Skeletal muscle tissue (tissue), 4 donors: ENCODE results near the gene BCL2L14. TPM values are rescaled to one million over a fixed set of nuclear protein-coding genes. Genes with fewer than 3 reads are reported as not detected.

Experiments used
- H3K27ac ChIP-seq: one replicate; pipeline ENCODE4 v1.7.0; 2013; ENCODE audit warnings: mild to moderate bottlenecking, low read depth, low read length, inconsistent platforms
- H3K27me3 ChIP-seq, 3 donors: one replicate each; pipeline ENCODE4 v1.7.0; 2013; ENCODE audit warnings: low read length in 3 of 3; ENCODE audit not compliant: control insufficient read depth in 3 of 3, insufficient read depth in 3 of 3
- H3K36me3 ChIP-seq, 3 donors: one replicate each; pipeline ENCODE4 v1.7.0; 2013; ENCODE audit warnings: low read length in 3 of 3; ENCODE audit not compliant: control insufficient read depth in 3 of 3, insufficient read depth in 3 of 3
- H3K4me1 ChIP-seq, 3 donors: one replicate each; pipeline ENCODE4 v1.7.0; 2013; ENCODE audit warnings: low read length in 3 of 3, mild to moderate bottlenecking in 3 of 3; ENCODE audit not compliant: control insufficient read depth in 3 of 3, insufficient read depth in 3 of 3
- H3K4me3 ChIP-seq, 3 donors: one replicate each; pipeline ENCODE4 v1.7.0; 2013; ENCODE audit warnings: low read length in 3 of 3
- H3K9ac ChIP-seq, 3 donors: one replicate each; pipeline ENCODE4 v1.7.0; 2013; ENCODE audit warnings: low read length in 3 of 3, mild to moderate bottlenecking in 3 of 3, moderate library complexity in 2 of 3, low read depth in 1 of 3
- H3K9me3 ChIP-seq, 3 donors: one replicate each; pipeline ENCODE4 v1.7.0; 2013; ENCODE audit warnings: low read length in 3 of 3; ENCODE audit not compliant: control insufficient read depth in 3 of 3
- total RNA-seq: library from RNA; depleted of rRNA; stranded (reverse); fragments of >200 nt; gene quantifications from one replicate; pipeline ENCODE4 v1.2.3, GENCODE V29; 2014
- donor health status: Osteomylitis.

Gene BCL2L14, protein sequence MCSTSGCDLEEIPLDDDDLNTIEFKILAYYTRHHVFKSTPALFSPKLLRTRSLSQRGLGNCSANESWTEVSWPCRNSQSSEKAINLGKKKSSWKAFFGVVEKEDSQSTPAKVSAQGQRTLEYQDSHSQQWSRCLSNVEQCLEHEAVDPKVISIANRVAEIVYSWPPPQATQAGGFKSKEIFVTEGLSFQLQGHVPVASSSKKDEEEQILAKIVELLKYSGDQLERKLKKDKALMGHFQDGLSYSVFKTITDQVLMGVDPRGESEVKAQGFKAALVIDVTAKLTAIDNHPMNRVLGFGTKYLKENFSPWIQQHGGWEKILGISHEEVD
- total RNA-seq: under 0.01 TPM

DNA sequence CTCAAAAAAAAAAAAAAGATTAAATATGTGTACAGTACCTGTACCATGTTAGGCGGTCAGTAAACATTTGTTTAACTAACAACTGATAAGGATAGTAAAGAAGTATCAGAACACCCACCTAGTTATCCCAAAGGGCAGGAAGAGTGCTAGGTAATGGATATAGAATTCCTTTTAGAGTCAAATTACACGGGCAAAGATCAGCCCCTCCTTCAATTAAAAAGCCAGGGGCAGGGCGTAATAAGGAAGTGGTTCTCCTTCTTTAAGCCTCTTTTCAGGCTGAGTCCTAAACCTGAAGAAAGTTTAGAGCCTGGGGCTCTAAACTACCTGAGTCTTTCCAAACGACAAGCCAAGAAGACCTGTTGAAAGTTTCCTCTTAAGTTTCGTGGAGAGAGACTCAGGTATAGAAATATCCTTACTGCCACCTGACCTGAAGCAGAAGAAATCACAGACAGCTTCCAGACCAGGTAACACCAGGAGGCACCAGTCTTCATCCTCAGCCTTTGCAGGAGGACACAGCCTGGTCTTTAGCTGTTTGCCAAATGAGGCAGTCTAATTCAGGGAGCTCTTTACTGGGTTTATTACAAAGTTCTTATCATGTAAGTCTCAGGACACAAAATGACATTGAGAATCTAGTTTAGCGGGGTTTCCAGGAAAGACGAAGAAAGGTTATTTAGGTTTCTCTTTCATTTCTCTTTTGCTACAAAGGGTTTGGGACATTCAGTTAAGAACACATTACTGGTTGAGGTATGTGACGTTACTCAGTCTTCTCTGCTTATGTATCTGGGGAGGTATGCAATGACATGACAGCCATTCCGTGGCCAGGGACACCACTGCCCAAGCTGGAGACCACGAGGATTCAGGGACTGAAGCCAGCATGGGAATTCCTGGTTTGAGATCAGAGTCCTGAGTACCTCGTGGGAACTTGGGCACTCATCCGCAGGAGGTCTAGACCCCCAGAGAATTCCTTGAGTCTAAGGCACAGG is at the start of gene BCL2L14:
TSS of gene BCL2L14 (plus strand) at position 266 of the 983 bp plus-strand sequence. CDS start 8,367 bp downstream, outside the sequence.
- Histone ChIP-seq H3K27me3 (peaks cover 0 to 3% (median 0%) of the 10 kb centered on the region in 3 donors), H3K9ac (no peak within 1 kb of the TSS), H3K4me3 (no peak within 1 kb of the TSS), H3K27ac (no peak within 1 kb of the TSS), H3K36me3 (no peaks in the 10 kb centered on the region), H3K4me1 (no peaks in the 10 kb centered on the region), H3K9me3 (no peaks in the 10 kb centered on the region)

DNA sequence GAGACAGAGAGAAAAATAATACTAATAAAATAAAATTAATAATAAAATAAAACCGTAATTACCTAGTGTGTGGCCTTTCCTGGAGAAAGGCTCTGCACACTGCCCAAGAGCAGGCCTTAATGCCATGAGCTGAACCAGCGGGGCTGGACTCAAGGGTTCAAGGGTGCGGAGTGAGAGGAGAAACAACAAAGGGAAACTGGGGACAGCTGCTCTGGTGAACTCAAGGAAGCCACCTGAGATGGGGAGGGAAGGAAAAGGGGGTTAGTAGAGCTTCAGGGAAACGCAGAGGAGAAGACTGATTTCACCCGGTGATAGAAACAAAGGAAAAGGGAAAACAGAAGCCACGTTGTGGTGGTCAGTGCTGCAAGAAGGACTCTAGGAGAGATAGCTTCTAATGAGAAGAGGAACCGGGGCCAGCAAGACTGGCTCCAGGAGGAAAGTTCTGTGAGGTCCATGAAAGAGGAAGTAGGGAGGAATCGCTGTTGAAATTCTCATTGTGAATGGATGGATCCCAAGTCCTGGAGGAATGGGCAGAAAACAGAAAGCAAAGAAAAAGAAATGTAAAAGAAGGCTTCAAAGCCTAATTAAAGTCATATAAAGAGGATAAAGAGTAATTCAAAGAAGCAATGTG is 48.3 kb upstream of the BCL2L14 start:
- Histone ChIP-seq H3K9me3 (no peaks in the 10 kb centered on the region), H3K36me3 (no peaks in the 10 kb centered on the region), H3K27me3 (no peaks in the 10 kb centered on the region), H3K27ac (no peak overlapping the region), H3K4me1 (peaks cover under 1 to 6% (median 1%) of the 10 kb centered on the region in 3 donors), H3K9ac (no peak overlapping the region), H3K4me3 (no peak overlapping the region)

DNA sequence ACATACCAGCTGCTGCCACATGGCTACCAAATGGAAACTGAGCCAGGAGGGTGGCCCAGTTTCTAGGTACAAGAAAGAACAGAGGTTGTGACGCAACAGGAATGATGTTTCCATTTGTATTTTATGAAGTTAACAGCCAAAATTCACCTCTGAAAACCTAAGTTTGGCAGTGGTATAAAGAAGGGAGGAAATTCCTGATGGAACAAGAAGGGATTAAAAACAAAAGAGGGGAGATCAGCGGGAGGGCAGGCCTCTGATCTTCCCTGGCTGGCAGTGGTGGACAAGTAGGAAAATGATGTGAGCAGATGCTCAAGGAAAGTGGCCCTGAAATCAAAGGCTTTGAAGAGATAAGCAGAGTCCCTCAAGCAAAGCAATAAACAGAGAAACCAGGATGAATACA is 47.3 kb upstream of the BCL2L14 start:
- H3K4me3 ChIP-seq: no peak overlapping the region
- H3K27me3 ChIP-seq: no peaks in the 10 kb centered on the region
- H3K9me3 ChIP-seq: no peaks in the 10 kb centered on the region
- H3K27ac ChIP-seq: no peak overlapping the region
- no peak overlapping the region for H3K9ac ChIP-seq
- H3K4me1 ChIP-seq: no peaks in the 10 kb centered on the region
- H3K36me3 ChIP-seq: no peaks in the 10 kb centered on the region

DNA sequence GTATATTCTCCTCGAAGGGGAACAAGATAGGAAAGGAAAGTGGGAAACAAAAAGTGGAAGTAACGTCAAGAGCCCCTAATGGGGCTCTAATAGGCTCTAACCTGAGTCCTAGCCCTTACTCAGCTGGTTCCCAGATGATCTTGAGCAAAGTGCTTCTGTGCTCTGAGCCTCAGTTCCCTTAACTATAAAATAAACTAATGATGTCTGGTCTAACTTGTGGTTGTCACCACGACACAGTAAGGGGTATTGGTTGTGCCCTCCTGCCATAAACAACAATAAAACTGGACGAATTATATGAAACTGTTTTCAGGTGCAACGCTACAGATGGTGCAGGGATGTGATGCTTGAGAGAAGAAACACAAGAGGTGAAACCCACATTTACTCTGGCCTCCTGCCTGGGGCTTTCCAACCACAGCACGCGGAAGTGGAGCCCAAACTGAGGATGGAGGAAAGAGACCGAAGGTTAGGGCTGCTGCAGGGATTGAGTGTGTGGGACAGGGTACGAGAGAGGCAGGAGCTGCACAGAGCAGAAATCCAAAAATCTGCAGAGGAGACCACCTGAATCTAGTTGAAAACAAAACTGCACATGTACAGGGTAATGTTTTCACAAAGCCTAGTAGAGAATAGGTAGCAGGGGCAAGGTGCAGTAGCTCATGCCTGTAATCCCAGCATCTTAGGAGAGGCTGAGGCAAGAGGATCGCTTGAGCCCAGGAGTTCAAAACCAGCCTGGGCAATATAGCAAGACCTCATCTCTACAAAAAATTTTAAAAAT is 45.6 kb upstream of the BCL2L14 start:
- no peak overlapping the region for H3K4me3 ChIP-seq
- H3K36me3 ChIP-seq: no peaks in the 10 kb centered on the region
- no peaks in the 10 kb centered on the region for H3K9me3 ChIP-seq
- no peaks in the 10 kb centered on the region for H3K27me3 ChIP-seq
- H3K27ac ChIP-seq: no peak overlapping the region
- H3K9ac ChIP-seq: no peak overlapping the region
- H3K4me1 ChIP-seq: no peaks in the 10 kb centered on the region

DNA sequence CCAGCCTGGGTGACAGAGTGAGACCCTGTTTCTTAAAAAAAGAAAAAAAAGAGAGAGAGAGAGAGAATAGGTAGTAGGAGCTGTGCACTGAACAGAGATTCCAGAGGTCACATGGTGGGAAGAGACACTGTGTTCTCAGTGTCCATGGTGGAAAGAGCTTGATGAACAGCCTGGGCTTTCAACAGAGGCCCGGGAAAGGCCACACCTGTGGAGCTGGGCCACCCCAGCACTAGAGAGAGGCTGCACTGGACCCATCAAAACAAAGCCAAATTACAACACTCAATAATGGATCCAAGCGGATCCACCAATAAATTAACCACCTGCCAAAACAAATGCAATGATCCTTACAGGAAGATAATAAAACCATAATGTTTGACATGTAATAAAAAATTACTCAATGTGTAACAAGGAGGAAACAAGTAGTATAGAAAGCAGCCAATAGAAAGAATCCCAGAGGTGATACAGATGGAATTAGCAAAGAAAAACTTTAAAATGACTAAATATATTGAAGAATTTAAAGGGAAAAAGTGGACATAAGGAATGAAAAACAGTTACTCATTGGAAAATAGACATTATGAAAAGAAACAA is 44.8 kb upstream of the BCL2L14 start:
- H3K36me3 ChIP-seq: no peaks in the 10 kb centered on the region

DNA sequence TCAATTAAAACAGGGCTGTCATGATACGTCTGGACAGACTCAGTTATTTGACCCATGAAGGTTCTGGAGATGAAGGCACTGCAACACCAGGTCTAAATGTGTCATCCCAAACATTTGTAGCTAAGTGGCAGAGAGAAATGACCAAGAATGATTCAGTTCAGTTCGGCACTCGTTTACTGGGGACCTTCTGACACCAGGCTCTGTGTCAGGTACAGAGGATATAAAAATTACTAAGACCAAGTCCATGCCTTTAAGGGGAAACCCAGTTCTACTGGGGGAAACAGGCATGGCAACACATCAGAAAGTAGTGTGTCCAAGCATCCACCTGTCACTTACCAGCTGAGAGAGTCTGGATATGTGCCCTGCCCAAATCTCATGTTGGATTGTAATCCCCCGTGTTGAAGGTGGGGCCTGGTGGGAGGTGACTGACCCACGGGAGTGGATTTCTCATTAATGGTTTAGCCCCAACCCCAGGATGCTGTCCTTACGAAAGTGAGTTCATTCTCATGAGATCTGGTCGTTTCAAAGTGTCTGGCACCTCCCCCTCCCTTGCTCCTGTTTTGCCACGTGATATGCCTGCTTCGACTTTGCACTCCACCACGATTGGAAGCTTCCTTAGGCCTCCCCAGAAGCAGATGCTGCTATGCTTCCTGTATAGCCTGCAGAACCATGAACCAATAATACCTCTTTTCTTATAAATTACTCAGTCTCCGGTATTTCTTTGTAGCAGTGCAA is 41.9 kb upstream of the BCL2L14 start:
- Histone ChIP-seq H3K4me1 (peaks cover 5 to 8% (median 7%) of the 10 kb centered on the region in 3 donors), H3K27ac (no peak overlapping the region), H3K9ac (no peak overlapping the region), H3K4me3 (no peak overlapping the region), H3K9me3 (no peaks in the 10 kb centered on the region), H3K36me3 (no peaks in the 10 kb centered on the region), H3K27me3 (no peaks in the 10 kb centered on the region)

More for the DNA sequence above, 44.8 kb upstream of the BCL2L14 start:
- no peak overlapping the region for H3K9ac ChIP-seq
- H3K27ac ChIP-seq: no peak overlapping the region
- no peaks in the 10 kb centered on the region for H3K4me1 ChIP-seq
- no peaks in the 10 kb centered on the region for H3K27me3 ChIP-seq
- H3K4me3 ChIP-seq: no peak overlapping the region
- no peaks in the 10 kb centered on the region for H3K9me3 ChIP-seq

DNA sequence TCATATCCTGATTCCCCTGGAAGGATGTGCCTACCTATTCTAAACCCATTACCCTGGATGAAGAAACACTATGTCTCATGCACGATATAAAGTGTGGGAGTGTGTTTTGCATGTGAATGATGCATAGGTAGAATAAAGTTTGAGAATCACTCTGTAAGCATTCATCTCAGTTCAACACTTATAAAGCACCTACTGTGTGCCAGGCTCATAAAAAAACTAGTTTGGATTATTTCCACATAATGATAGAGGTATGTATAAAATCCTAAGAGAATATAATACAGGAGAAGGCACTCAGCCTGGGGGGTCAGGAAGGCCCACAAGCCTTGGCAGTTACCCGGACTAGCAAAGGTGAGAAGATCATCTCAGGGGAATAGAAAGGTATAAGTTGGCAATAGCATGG is 41.1 kb upstream of the BCL2L14 start:
- Histone ChIP-seq H3K27me3 (no peaks in the 10 kb centered on the region), H3K27ac (no peak overlapping the region), H3K4me1 (peaks cover 5 to 8% (median 7%) of the 10 kb centered on the region in 3 donors), H3K9me3 (no peaks in the 10 kb centered on the region), H3K4me3 (no peak overlapping the region), H3K9ac (no peak overlapping the region), H3K36me3 (no peaks in the 10 kb centered on the region)

DNA sequence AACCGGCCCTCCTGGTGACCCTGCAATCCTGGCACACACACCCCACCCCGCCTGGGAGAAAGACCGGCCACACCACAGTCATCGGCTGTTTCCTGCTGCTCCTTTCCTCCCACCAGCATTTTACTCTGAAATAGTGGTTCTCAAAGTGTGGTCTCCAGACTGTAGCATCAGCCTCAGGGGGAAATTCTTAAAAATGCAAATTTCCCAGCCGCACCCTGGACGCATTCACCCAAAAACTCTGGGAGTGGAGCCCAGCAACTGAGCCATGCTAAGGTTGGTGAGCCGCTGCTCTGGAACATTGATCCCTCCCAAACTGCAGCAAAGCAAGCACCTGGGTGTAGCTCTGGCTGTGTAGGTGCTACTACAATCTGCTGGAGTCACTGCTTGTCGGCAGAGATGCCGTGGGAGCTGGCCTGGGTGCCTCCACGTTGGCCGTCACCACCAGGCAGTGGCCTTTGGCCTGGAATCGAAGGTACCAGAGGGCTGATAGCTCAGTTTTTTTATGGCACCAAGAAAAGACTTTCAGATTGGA is 38.4 kb upstream of the BCL2L14 start:
- H3K27me3 ChIP-seq: no peaks in the 10 kb centered on the region
- H3K36me3 ChIP-seq: no peaks in the 10 kb centered on the region
- H3K4me1 ChIP-seq: peaks cover 5 to 8% (median 7%) of the 10 kb centered on the region in 3 donors
- peak overlapping the region in 1 of 3 donors; percentile 69 for H3K9ac ChIP-seq
- H3K9me3 ChIP-seq: no peaks in the 10 kb centered on the region
- H3K4me3 ChIP-seq: peak overlapping the region in 1 of 3 donors; percentile 78
- peak overlapping the region; percentile 42 for H3K27ac ChIP-seq
